Loucy (cell line): ENCODE data around the gene TP53TG5.

Experiments used
- H2AFZ ChIP-seq: fragments of 200-600 bp; sonication (generic); 2 replicates; pipeline ENCODE4 v1.6.0; 2016; ENCODE audit warnings: antibody characterized with exemption, mild to moderate bottlenecking, low read length, moderate library complexity
- H3F3A ChIP-seq: fragments of 200-600 bp; 2 replicates; pipeline ENCODE4 v1.6.0; 2016; ENCODE audit warnings: antibody characterized with exemption, low read depth, mild to moderate bottlenecking
- H3K27me3 ChIP-seq: fragments of 200-600 bp; sonication (generic); 2 replicates; pipeline ENCODE4 v1.6.1; 2014; ENCODE audit warnings: low read length, mild to moderate bottlenecking; ENCODE audit not compliant: insufficient read depth, poor library complexity, severe bottlenecking
- H3K36me3 ChIP-seq: fragments of 200-600 bp; sonication (generic); 2 replicates; pipeline ENCODE4 v1.6.1; 2016; ENCODE audit warnings: low read length; ENCODE audit not compliant: insufficient read depth
- H3K4me1 ChIP-seq: fragments of 200-600 bp; sonication (generic); 2 replicates; pipeline ENCODE4 v1.5.1; 2014; ENCODE audit warnings: low read length, mild to moderate bottlenecking; ENCODE audit not compliant: insufficient read depth, poor library complexity, severe bottlenecking
- H3K4me2 ChIP-seq: fragments of 200-600 bp; sonication (generic); 2 replicates; pipeline ENCODE4 v1.6.0; 2014; ENCODE audit warnings: antibody characterized with exemption, low read length, low read depth, mild to moderate bottlenecking; ENCODE audit not compliant: poor library complexity, severe bottlenecking
- H3K4me3 ChIP-seq: fragments of 200-600 bp; sonication (generic); 2 replicates; pipeline ENCODE4 v1.5.1; 2014; ENCODE audit warnings: low read length, mild to moderate bottlenecking, mixed read lengths; ENCODE audit not compliant: poor library complexity, severe bottlenecking
- H3K79me2 ChIP-seq: fragments of 200-600 bp; sonication (generic); 2 replicates; pipeline ENCODE4 v1.6.1; 2014; ENCODE audit warnings: low read length; ENCODE audit not compliant: insufficient read depth
- H3K9ac ChIP-seq: fragments of 200-600 bp; sonication (generic); 2 replicates; pipeline ENCODE4 v1.6.0; 2014; ENCODE audit warnings: mild to moderate bottlenecking, low read depth, low read length, moderate library complexity; ENCODE audit not compliant: poor library complexity, severe bottlenecking
- H3K9me2 ChIP-seq: fragments of 200-600 bp; sonication (generic); replicated peaks from 2 replicates; pipeline ENCODE4 v1.6.1; 2016; ENCODE audit warnings: low read depth, low read length, mixed read lengths
- H3K9me3 ChIP-seq: fragments of 200-600 bp; sonication (generic); 2 replicates; pipeline ENCODE4 v1.6.1; 2014; ENCODE audit warnings: mild to moderate bottlenecking, antibody characterized with exemption, low read length, low read depth; ENCODE audit not compliant: insufficient read depth
- H4K20me1 ChIP-seq: fragments of 200-600 bp; sonication (generic); 2 replicates; pipeline ENCODE4 v1.6.0; 2014; ENCODE audit warnings: antibody characterized with exemption, low read length, mild to moderate bottlenecking; ENCODE audit not compliant: insufficient read depth, poor library complexity, severe bottlenecking
- CTCF ChIP-seq: fragments of 200-600 bp; sonication (generic); conservative IDR thresholded peaks from 2 replicates; pipeline ENCODE4 v1.5.1; 2014; ENCODE audit warnings: mild to moderate bottlenecking, antibody characterized with exemption, low read length
- EZH2phosphoT487 ChIP-seq: fragments of 200-600 bp; IDR thresholded peaks from 2 replicates; pipeline ENCODE4 v1.6.1; 2018; ENCODE audit warnings: antibody characterized with exemption, mild to moderate bottlenecking, moderate library complexity, borderline replicate concordance

TP53TG5 gene

GRCh38 chr20:45409521-45410272, 31.6 kb upstream of the TP53TG5 start:
- no peaks in the 10 kb centered on the region for H4K20me1 ChIP-seq
- H3K9me3 ChIP-seq = no peaks in the 10 kb centered on the region
- H3K4me3 ChIP-seq = no peak overlapping the region
- H3K9me2 ChIP-seq = no peaks in the 10 kb centered on the region
- no peaks in the 10 kb centered on the region for H3K79me2 ChIP-seq
- H3K36me3 ChIP-seq = no peaks in the 10 kb centered on the region
- H3F3A ChIP-seq = no peaks in the 10 kb centered on the region
- no peaks in the 10 kb centered on the region for H3K4me1 ChIP-seq
- peaks cover 4% of the 10 kb centered on the region for H3K27me3 ChIP-seq
- H3K9ac ChIP-seq = no peak overlapping the region
- no peak overlapping the region for H3K4me2 ChIP-seq
- H2AFZ ChIP-seq = no peak overlapping the region
- TF ChIP-seq EZH2phosphoT487 = no peak
- TF ChIP-seq CTCF = no peak

- Histone ChIP-seq H3K9me2 (no peaks in the 10 kb centered on the region), H3K79me2 (no peaks in the 10 kb centered on the region), H3K36me3 (no peaks in the 10 kb centered on the region), H2AFZ (no peak overlapping the region), H3K27me3 (peaks cover 4% of the 10 kb centered on the region), H3K4me3 (no peak overlapping the region), H4K20me1 (no peaks in the 10 kb centered on the region), H3K4me1 (no peaks in the 10 kb centered on the region), H3F3A (no peaks in the 10 kb centered on the region), H3K4me2 (no peak overlapping the region), H3K9ac (no peak overlapping the region), H3K9me3 (no peaks in the 10 kb centered on the region)
- TF ChIP-seq CTCF = no peak
- TF ChIP-seq EZH2phosphoT487 = no peak
Measured at GRCh38 chr20:45408646-45409213, 30.6 kb upstream of the TP53TG5 start.

GRCh38 chr20:45407783-45408645, 29.9 kb upstream of the TP53TG5 start, which contains the start of gene DBNDD2:
Gene DBNDD2 (plus strand): TSS chr20:45408289. CDS start chr20:45408468, 179 bp downstream.
- Histone ChIP-seq H3K4me2 (peak within 1 kb of the TSS; percentile 85), H3K79me2 (no peaks in the 10 kb centered on the region), H3K4me1 (no peaks in the 10 kb centered on the region), H3F3A (no peaks in the 10 kb centered on the region), H2AFZ (no peak within 1 kb of the TSS), H3K36me3 (no peaks in the 10 kb centered on the region), H3K4me3 (peak within 1 kb of the TSS; percentile 75), H3K9me2 (no peaks in the 10 kb centered on the region), H3K9ac (no peak within 1 kb of the TSS), H3K27me3 (peaks cover 4% of the 10 kb centered on the region), H3K9me3 (no peaks in the 10 kb centered on the region), H4K20me1 (no peaks in the 10 kb centered on the region)
- TF ChIP-seq CTCF = no peak
- TF ChIP-seq EZH2phosphoT487 = no peak
